Measurements from ENCODE around the gene CES2. TPM values are rescaled to one million over a fixed set of nuclear protein-coding genes. Genes with fewer than 3 reads are reported as not detected.

CES2 gene
- total RNA-seq, 6 experiments from 2014 or later, result 35.1 to 42.3 (median 40.2) TPM

GRCh38 chr16:66920924-66921680, 14.2 kb upstream of the CES2 start:
- no peaks in the 10 kb centered on the region for H3K36me3 Mint-ChIP-seq (ENCODE audit: low read depth)
- H3K9me3 Mint-ChIP-seq, result no peaks in the 10 kb centered on the region
- peaks cover 9% of the 10 kb centered on the region for H3K4me1 Mint-ChIP-seq (ENCODE audit: low read depth)
- peaks cover 22% of the 10 kb centered on the region for H3K27me3 Mint-ChIP-seq (ENCODE audit: insufficient read depth)
- H3K27ac Mint-ChIP-seq, result no peak overlapping the region
- TF ChIP-seq CTCF (IDR thresholded peaks at IDR 0.05), result no peak
- no peak overlapping the region for H3K4me3 Mint-ChIP-seq
- no peak for DNase-seq

- no peak overlapping the region for H3K27ac Mint-ChIP-seq
- TF ChIP-seq CTCF (IDR thresholded peaks at IDR 0.05), result no peak
- no peak overlapping the region for H3K4me3 Mint-ChIP-seq
- no peaks in the 10 kb centered on the region for H3K9me3 Mint-ChIP-seq
- no peak for DNase-seq
- no peaks in the 10 kb centered on the region for H3K36me3 Mint-ChIP-seq (ENCODE audit: low read depth)
- peaks cover 17% of the 10 kb centered on the region for H3K4me1 Mint-ChIP-seq (ENCODE audit: low read depth)
- peaks cover 16% of the 10 kb centered on the region for H3K27me3 Mint-ChIP-seq (ENCODE audit: insufficient read depth)
Observed at GRCh38 chr16:66921729-66922450, 13.4 kb upstream of the CES2 start.

GRCh38 chr16:66923247-66923731, 12.0 kb upstream of the CES2 start:
- H3K4me3 Mint-ChIP-seq, result no peak overlapping the region

GRCh38 chr16:66923866-66924265, 11.4 kb upstream of the CES2 start:
- no peak for TF ChIP-seq CTCF (IDR thresholded peaks at IDR 0.05)
- Mint-ChIP-seq H3K36me3 (ENCODE audit: low read depth) (no peaks in the 10 kb centered on the region), H3K27ac (no peak overlapping the region), H3K9me3 (no peaks in the 10 kb centered on the region), H3K4me1 (ENCODE audit: low read depth) (peaks cover 37% of the 10 kb centered on the region), H3K4me3 (no peak overlapping the region), H3K27me3 (ENCODE audit: insufficient read depth) (peaks cover 11% of the 10 kb centered on the region)
- no peak for DNase-seq

More at GRCh38 chr16:66923247-66923731, 12.0 kb upstream of the CES2 start:
- no peak for TF ChIP-seq CTCF (IDR thresholded peaks at IDR 0.05)
- H3K27me3 Mint-ChIP-seq (ENCODE audit: insufficient read depth), result peaks cover 13% of the 10 kb centered on the region
- no peaks in the 10 kb centered on the region for H3K9me3 Mint-ChIP-seq
- H3K4me1 Mint-ChIP-seq (ENCODE audit: low read depth), result peaks cover 31% of the 10 kb centered on the region
- H3K27ac Mint-ChIP-seq, result no peak overlapping the region
- no peaks in the 10 kb centered on the region for H3K36me3 Mint-ChIP-seq (ENCODE audit: low read depth)
- DNase-seq, result no peak

GRCh38 chr16:66924527-66925321, 10.6 kb upstream of the CES2 start:
- peaks cover 42% of the 10 kb centered on the region for H3K4me1 Mint-ChIP-seq (ENCODE audit: low read depth)
- H3K27me3 Mint-ChIP-seq (ENCODE audit: insufficient read depth), result peaks cover 9% of the 10 kb centered on the region
- H3K9me3 Mint-ChIP-seq, result no peaks in the 10 kb centered on the region
- H3K4me3 Mint-ChIP-seq, result peak overlapping the region; percentile 82
- peak; percentile 68 for TF ChIP-seq CTCF (IDR thresholded peaks at IDR 0.05)
- H3K36me3 Mint-ChIP-seq (ENCODE audit: low read depth), result no peaks in the 10 kb centered on the region
- H3K27ac Mint-ChIP-seq, result no peak overlapping the region
- DNase-seq, result no peak

All from HFFc6 (cell line).